NCI-H345 treated with DMSO at 0.1 percent for 48 hours (cell line): Measurements from ENCODE around the gene IL17B.
A peak's percentile ranks its signal among the peaks of the same experiment; 100 is the strongest.

Source experiments
- DNase-seq: peaks from one replicate; lab custom pipeline; 2025; ENCODE audit not compliant: unreplicated experiment; lab: John Stamatoyannopoulos, UW

Gene IL17B

GRCh38 chr5:149362541-149362940 is 16.6 kb downstream of the IL17B start:
- DNase-seq = no peak

GRCh38 chr5:149360272-149360671 is 18.8 kb downstream of the IL17B start:
- DNase-seq = no peak

- no peak for DNase-seq
Observed at GRCh38 chr5:149358868-149359495, 20.1 kb downstream of the IL17B start.

GRCh38 chr5:149358294-149358651 is 20.8 kb downstream of the IL17B start:
- peak; percentile 27 for DNase-seq

- DNase-seq = peak; percentile 95
Observed at GRCh38 chr5:149357370-149358293, 21.5 kb downstream of the IL17B start, which contains the start of gene PCYOX1L. Gene PCYOX1L, plus strand, starts transcription at chr5:149358046. Its CDS starts 23 bp downstream, at chr5:149358069.

GRCh38 chr5:149356391-149356790 is 22.7 kb downstream of the IL17B start:
- no peak for DNase-seq

- DNase-seq = no peak
Observed at GRCh38 chr5:149355688-149356087, 23.4 kb downstream of the IL17B start.

GRCh38 chr5:149353911-149354310 is 25.2 kb downstream of the IL17B start:
- no peak for DNase-seq

- no peak for DNase-seq
Observed at GRCh38 chr5:149352169-149352568, 26.9 kb downstream of the IL17B start.

GRCh38 chr5:149349382-149349781 is 29.7 kb downstream of the IL17B start:
- no peak for DNase-seq

- DNase-seq = no peak
Observed at GRCh38 chr5:149348518-149348917, 30.6 kb downstream of the IL17B start.

- DNase-seq = no peak
Observed at GRCh38 chr5:149345892-149346222, 33.2 kb downstream of the IL17B start.

- DNase-seq = peak; percentile 96
Observed at GRCh38 chr5:149345147-149345891, 33.8 kb downstream of the IL17B start, which contains the start of gene GRPEL2. Gene GRPEL2, plus strand, starts transcription at chr5:149345499. Its CDS starts 41 bp downstream, at chr5:149345540.

GRCh38 chr5:149344151-149344550 is 34.9 kb downstream of the IL17B start:
- no peak for DNase-seq

GRCh38 chr5:149341876-149342275 is 37.2 kb downstream of the IL17B start:
- DNase-seq = no peak

GRCh38 chr5:149340920-149341319 is 38.2 kb downstream of the IL17B start:
- no peak for DNase-seq

- DNase-seq = no peak
Observed at GRCh38 chr5:149338364-149338763, 40.7 kb downstream of the IL17B start.

GRCh38 chr5:149337736-149338135 is 41.4 kb downstream of the IL17B start:
- DNase-seq = no peak

- DNase-seq = no peak
Observed at GRCh38 chr5:149333711-149334443, 45.2 kb downstream of the IL17B start.

GRCh38 chr5:149328177-149328576 is 50.9 kb downstream of the IL17B start:
- DNase-seq = no peak

GRCh38 chr5:149326611-149327010 is 52.5 kb downstream of the IL17B start:
- no peak for DNase-seq
